Measurements from ENCODE around the gene CCL19. TPM values are rescaled to one million over a fixed set of nuclear protein-coding genes. Genes with fewer than 3 reads are reported as not detected.

The CCL19 gene
- total RNA-seq, 2 experiments from 2014 or later, result not detected

DNA sequence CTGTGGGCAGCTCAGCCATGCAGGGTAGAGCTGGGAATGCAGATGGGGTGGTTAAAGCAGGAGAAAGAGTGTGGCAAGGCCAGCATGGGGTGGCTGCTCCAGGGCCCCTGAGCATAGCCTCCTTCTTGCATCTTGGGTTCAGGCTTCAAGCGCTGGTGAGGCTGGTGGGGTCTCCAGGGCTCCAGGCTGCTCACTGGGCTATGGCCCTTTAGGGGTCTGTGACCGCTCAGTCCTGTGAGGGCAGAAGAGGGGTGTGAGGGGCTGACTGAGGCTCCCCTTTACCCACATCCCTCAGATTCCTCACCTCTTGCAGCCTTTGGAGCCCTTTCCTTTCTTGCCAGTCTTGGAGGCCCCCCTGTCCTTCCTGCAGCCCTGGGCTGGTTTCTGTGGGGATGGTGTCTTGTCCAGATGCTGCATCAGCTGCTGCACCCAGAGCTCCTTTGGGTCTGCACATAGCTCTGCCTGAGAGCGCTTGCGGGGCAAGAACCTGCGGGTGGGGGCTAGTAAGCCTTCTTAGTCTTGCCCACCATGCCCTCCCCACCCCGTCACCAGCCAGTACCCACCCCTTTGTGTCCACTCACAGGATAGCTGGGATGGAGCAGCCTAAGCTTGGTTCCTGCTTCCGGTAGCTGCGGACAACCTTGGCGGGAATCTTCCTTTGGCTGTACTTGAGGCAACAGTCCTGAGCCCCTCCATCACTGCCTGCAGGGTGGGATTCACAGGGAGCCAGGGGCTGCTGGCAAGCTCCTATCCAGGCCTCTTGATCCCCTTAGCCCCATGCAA, 18.3 kb upstream of the CCL19 start:
- Mint-ChIP-seq H3K36me3 (no peaks in the 10 kb centered on the region), H3K9me3 (no peaks in the 10 kb centered on the region), H3K27ac (no peak overlapping the region), H3K4me3 (no peak overlapping the region), H3K27me3 (peaks cover 3% of the 10 kb centered on the region), H3K4me1 (no peaks in the 10 kb centered on the region)
- DNase-seq, result no peak

GRCh38 chr9:34707130-34707529, 16.1 kb upstream of the CCL19 start:
- no peaks in the 10 kb centered on the region for H3K27me3 Mint-ChIP-seq
- no peak overlapping the region for H3K27ac Mint-ChIP-seq
- no peak overlapping the region for H3K4me3 Mint-ChIP-seq
- peaks cover 2% of the 10 kb centered on the region for H3K4me1 Mint-ChIP-seq
- H3K36me3 Mint-ChIP-seq, result no peaks in the 10 kb centered on the region
- H3K9me3 Mint-ChIP-seq, result no peaks in the 10 kb centered on the region
- no peak for DNase-seq

DNA sequence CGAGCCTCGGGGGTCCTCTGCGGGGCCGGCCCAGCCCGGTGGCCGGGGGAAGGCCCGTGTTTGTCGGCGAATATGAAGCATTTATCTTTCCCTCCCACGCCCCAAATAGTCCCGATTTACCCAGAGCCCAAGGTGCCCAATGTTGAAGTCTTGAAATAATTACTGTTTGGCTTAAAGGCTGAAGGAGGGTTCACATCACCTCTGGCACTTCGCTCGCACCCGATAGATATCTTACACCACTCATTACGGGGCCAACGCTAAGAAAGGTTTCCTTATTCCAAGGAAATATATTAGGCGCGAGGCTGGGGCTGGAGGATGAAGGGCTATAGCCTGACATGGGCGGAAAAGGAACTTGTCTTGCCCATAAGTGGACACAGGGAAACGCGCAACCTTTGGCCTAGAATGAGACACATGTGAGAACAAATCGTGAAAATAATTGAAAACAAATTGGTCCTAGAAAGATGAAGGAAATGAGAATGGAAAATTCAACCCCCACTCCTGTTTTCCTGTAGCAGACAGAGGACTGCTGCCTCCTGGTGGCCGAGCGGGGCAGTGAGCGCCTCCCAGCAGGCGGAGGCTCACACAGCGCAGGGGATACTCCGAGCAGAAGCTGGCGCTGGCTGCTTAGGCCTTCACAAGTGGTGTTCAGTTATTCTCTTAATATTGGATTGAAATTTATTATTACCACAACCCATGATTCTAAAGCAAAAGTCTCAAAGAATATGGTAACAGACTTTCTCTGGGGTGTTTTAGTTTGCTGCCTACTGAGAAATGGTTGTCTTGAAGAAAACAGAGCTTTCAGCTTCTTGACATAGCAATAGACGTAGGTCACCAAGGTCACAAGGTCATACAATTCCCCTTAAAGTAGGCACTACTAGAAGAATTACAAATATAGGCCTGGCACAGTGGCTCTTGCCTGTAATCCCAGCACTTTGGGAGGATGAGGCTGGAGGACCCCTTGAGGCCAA, 11.0 kb upstream of the CCL19 start:
- Mint-ChIP-seq H3K4me3 (peak overlapping the region; percentile 77), H3K4me1 (peaks cover 10% of the 10 kb centered on the region), H3K9me3 (no peaks in the 10 kb centered on the region), H3K27me3 (peaks cover 4% of the 10 kb centered on the region), H3K36me3 (no peaks in the 10 kb centered on the region), H3K27ac (no peak overlapping the region)
- peak; percentile 82 for DNase-seq

GRCh38 chr9:34701023-34701768, 10.1 kb upstream of the CCL19 start:
- Mint-ChIP-seq H3K36me3 (no peaks in the 10 kb centered on the region), H3K9me3 (no peaks in the 10 kb centered on the region), H3K4me1 (peaks cover 10% of the 10 kb centered on the region), H3K27me3 (peaks cover 4% of the 10 kb centered on the region), H3K27ac (no peak overlapping the region), H3K4me3 (peak overlapping the region; percentile 77)
- peak; percentile 84 for DNase-seq

DNA sequence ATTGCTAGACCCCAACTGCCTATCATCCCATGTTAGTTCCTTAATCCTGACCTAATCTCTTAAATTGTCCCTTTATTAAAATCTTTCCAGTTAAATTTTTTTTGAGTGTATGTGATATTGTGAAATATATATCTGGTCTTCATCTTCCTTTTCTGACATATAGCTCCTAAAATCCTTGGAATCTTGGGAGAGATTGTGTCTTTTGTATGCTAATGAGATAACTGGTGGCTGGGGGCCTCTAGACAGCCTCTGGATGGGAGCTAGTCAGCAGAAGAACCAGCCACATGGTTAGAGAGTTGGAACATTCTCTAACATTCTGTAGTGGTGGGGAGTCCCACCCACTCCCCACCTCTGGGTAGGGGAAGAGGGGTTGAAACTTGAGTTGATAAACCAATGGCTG, 3.7 kb upstream of the CCL19 start:
- Mint-ChIP-seq H3K36me3 (no peaks in the 10 kb centered on the region), H3K4me1 (no peaks in the 10 kb centered on the region), H3K27me3 (no peaks in the 10 kb centered on the region), H3K4me3 (no peak overlapping the region), H3K9me3 (no peaks in the 10 kb centered on the region), H3K27ac (no peak overlapping the region)
- no peak for DNase-seq

- Mint-ChIP-seq H3K4me1 (no peaks in the 10 kb centered on the region), H3K27me3 (no peaks in the 10 kb centered on the region), H3K27ac (no peak overlapping the region), H3K36me3 (no peaks in the 10 kb centered on the region), H3K4me3 (no peak overlapping the region), H3K9me3 (no peaks in the 10 kb centered on the region)
- DNase-seq, result no peak
These were observed 2.5 kb upstream of the CCL19 start for GRCh38 chr9:34693560-34693959.

DNA sequence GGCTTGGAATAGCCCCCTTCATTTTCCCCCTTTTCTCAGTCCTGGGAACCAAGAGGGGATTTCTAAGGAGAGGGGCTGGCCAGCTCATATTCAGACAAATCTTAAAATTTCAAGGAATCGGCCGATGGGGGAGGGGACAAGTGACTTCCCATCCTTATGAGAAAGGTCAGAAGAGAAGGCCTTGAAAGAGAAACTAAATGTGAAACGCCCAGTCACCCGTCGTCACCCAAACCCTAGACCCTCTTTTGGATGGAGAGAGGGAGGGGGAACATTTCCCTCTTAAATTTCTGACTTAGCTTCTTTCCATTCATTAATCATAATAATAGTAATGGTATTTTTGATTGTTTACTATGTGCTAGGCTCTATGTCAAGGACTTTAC, 850 bp upstream of the CCL19 start:
- Mint-ChIP-seq H3K27ac (no peak overlapping the region), H3K36me3 (no peaks in the 10 kb centered on the region), H3K27me3 (no peaks in the 10 kb centered on the region), H3K4me3 (no peak overlapping the region), H3K4me1 (no peaks in the 10 kb centered on the region), H3K9me3 (no peaks in the 10 kb centered on the region)
- no peak for DNase-seq

GRCh38 chr9:34689512-34689911, 1.6 kb downstream of the CCL19 start:
- no peaks in the 10 kb centered on the region for H3K27me3 Mint-ChIP-seq
- no peaks in the 10 kb centered on the region for H3K9me3 Mint-ChIP-seq
- DNase-seq, result no peak
- no peak overlapping the region for H3K4me3 Mint-ChIP-seq
- H3K36me3 Mint-ChIP-seq, result no peaks in the 10 kb centered on the region
- no peak overlapping the region for H3K27ac Mint-ChIP-seq
- H3K4me1 Mint-ChIP-seq, result no peaks in the 10 kb centered on the region

DNA sequence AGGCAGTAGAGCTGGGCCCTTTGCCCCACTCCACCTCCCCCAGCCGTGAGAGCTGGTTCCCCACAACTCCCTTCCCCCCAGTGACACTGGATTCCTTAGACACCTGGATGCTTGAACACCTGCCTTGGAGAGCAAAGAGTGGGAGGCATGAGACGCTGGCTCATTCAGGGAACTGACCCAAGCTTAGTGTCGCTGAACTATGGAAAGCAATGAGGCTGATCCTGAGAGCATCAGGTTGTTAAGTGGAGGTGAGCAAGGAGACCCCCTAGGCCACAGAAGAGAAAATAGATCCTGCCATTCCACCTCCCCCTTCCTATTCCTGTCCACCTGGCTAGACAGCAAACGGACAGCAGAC, 2.0 kb downstream of the CCL19 start:
- no peak overlapping the region for H3K4me3 Mint-ChIP-seq
- no peaks in the 10 kb centered on the region for H3K9me3 Mint-ChIP-seq
- DNase-seq, result no peak
- H3K27me3 Mint-ChIP-seq, result no peaks in the 10 kb centered on the region
- H3K4me1 Mint-ChIP-seq, result no peaks in the 10 kb centered on the region
- no peak overlapping the region for H3K27ac Mint-ChIP-seq
- no peaks in the 10 kb centered on the region for H3K36me3 Mint-ChIP-seq

GRCh38 chr9:34688329-34689115, 2.6 kb downstream of the CCL19 start:
- DNase-seq, result no peak
- H3K27ac Mint-ChIP-seq, result no peak overlapping the region
- H3K36me3 Mint-ChIP-seq, result no peaks in the 10 kb centered on the region
- no peak overlapping the region for H3K4me3 Mint-ChIP-seq
- H3K9me3 Mint-ChIP-seq, result no peaks in the 10 kb centered on the region
- H3K4me1 Mint-ChIP-seq, result peaks cover 2% of the 10 kb centered on the region
- H3K27me3 Mint-ChIP-seq, result no peaks in the 10 kb centered on the region

DNA sequence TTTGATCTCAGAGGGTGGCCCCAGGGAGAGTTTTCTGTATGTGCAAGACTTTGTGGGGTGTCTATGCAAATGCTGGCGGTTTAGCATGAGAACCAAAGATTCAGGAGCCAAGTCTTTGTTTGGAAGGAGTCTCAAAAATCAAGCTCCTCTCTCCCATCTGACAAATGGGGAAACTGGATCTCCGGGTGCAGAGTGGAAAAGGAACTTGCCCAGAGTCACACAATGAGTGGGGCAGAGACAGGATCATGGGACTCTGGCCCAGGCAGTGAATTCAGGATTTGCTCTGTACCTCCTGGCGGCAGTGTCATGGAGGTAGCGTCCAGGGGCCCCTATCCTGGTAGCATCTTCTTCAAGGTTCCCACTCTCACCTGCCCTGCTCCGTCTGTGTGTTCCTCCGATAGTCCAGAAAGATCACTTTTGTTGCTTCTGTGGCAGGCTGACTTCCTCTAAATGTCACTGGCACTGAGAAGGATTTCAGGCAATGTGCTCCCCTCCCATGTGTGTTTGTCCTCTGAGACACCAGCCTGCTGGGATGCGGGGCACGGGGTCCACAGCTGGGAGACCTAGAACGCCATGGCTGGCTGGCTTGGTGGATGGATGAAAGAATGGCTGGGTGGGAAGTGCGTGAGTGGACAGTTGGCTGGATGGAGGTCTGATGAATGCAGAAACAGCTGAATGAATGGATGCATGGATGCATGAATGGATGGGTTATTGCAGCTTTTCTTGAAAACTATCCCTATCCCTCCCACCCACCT, 3.6 kb downstream of the CCL19 start:
- Mint-ChIP-seq H3K9me3 (no peaks in the 10 kb centered on the region), H3K4me3 (no peak overlapping the region), H3K36me3 (no peaks in the 10 kb centered on the region), H3K27me3 (no peaks in the 10 kb centered on the region), H3K4me1 (peaks cover 2% of the 10 kb centered on the region), H3K27ac (no peak overlapping the region)
- DNase-seq, result no peak

DNA sequence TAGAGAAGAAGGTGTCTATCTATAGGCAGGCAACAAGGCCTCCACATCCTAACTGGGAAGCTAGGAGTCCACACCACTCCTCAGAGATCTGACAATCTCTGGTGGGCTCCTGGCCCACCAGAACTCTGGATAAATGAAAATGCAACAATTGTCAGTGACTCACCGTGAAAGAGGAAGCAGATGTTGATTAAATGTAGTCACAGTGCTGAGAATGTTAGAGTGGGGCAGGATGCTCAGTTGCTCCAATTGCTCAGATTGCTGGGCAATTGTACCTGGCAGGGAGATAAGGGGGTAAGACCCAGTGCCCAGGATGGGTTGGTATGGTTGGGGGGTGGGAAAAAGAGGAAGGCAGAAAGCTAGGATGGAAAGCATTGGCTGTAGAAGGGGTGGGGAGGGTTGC, 4.3 kb downstream of the CCL19 start:
- no peaks in the 10 kb centered on the region for H3K9me3 Mint-ChIP-seq
- no peaks in the 10 kb centered on the region for H3K36me3 Mint-ChIP-seq
- no peaks in the 10 kb centered on the region for H3K27me3 Mint-ChIP-seq
- no peak overlapping the region for H3K4me3 Mint-ChIP-seq
- peaks cover 2% of the 10 kb centered on the region for H3K4me1 Mint-ChIP-seq
- DNase-seq, result no peak
- no peak overlapping the region for H3K27ac Mint-ChIP-seq

DNA sequence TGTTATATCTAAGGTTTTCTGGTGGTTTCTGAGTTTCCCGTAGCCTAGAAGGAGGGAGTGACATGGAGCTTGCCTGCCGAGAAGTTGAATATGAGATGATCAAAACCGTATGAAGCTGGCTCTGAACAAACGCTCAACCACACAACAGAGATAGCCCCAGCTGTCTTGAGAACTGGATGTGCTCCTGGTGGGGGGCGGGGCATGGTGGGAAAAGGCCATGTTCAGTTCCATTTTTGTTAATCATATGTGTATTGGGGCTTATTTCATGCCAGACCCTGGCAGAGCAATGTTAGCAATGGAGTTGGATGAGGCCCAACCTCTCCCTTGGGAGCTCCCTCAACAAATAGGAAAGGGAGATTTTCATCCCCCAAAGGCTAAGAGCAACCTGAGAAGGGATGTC, 4.8 kb downstream of the CCL19 start:
- no peaks in the 10 kb centered on the region for H3K27me3 Mint-ChIP-seq
- no peaks in the 10 kb centered on the region for H3K9me3 Mint-ChIP-seq
- no peaks in the 10 kb centered on the region for H3K36me3 Mint-ChIP-seq
- H3K4me3 Mint-ChIP-seq, result no peak overlapping the region
- no peak overlapping the region for H3K27ac Mint-ChIP-seq
- no peak for DNase-seq
- H3K4me1 Mint-ChIP-seq, result peaks cover 2% of the 10 kb centered on the region

- H3K4me3 Mint-ChIP-seq, result no peak overlapping the region
- H3K27ac Mint-ChIP-seq, result no peak overlapping the region
- no peaks in the 10 kb centered on the region for H3K36me3 Mint-ChIP-seq
- peaks cover 2% of the 10 kb centered on the region for H3K4me1 Mint-ChIP-seq
- H3K27me3 Mint-ChIP-seq, result no peaks in the 10 kb centered on the region
- H3K9me3 Mint-ChIP-seq, result no peaks in the 10 kb centered on the region
- no peak for DNase-seq
These were observed 5.5 kb downstream of the CCL19 start for GRCh38 chr9:34685591-34685990.

All from activated naive CD8-positive, alpha-beta T cell treated with anti-CD3 and anti-CD28 coated beads for 36 hours (primary cell).